Esophagus (tissue), 2 donors: Measurements from ENCODE around the gene MYO3B. TPM values are rescaled to one million over a fixed set of nuclear protein-coding genes. Genes with fewer than 3 reads are reported as not detected.

Source experiments
- H3K27ac ChIP-seq, 2 donors: one replicate each; pipeline ENCODE4 v1.5.1; 2013; ENCODE audit warnings: low read depth in 2 of 2, mild to moderate bottlenecking in 2 of 2, inconsistent platforms in 1 of 2, low read length in 1 of 2, moderate library complexity in 1 of 2
- H3K27me3 ChIP-seq, 2 donors: one replicate each; pipeline ENCODE4 v1.6.1; 2013; ENCODE audit warnings: low read length in 2 of 2, control low read depth in 1 of 2, mild to moderate bottlenecking in 1 of 2; ENCODE audit not compliant: insufficient read depth in 2 of 2, control insufficient read depth in 1 of 2
- H3K36me3 ChIP-seq, 2 donors: one replicate each; pipeline ENCODE4 v1.6.1; 2013; ENCODE audit warnings: low read length in 1 of 2; ENCODE audit not compliant: control insufficient read depth in 2 of 2, insufficient read depth in 2 of 2
- H3K4me1 ChIP-seq, 2 donors: one replicate each; pipeline ENCODE4 v1.6.1; 2013; ENCODE audit warnings: low read length in 1 of 2; ENCODE audit not compliant: control insufficient read depth in 2 of 2, insufficient read depth in 2 of 2
- H3K4me3 ChIP-seq, 2 donors: one replicate each; pipeline ENCODE4 v1.5.1; 2013; ENCODE audit warnings: low read length in 2 of 2, mild to moderate bottlenecking in 2 of 2, low read depth in 1 of 2, moderate library complexity in 1 of 2
- H3K9me3 ChIP-seq, 2 donors: one replicate each; pipeline ENCODE4 v1.6.1; 2013; ENCODE audit warnings: mild to moderate bottlenecking in 2 of 2, low read depth in 1 of 2, low read length in 1 of 2, moderate library complexity in 1 of 2; ENCODE audit not compliant: control insufficient read depth in 2 of 2, insufficient read depth in 1 of 2
- WGBS, 2 donors: extraction: QIAGEN DNeasy Blood & Tissue Kit; methylation state at CpG; one replicate each; pipeline ENCODE4 v1.1.7; 2013; 5-methylcytosine and 5-hydroxymethylcytosine counted together
- polyA plus RNA-seq, 2 donors: library from polyadenylated mRNA; stranded (reverse); fragments of 200-250 nt; gene quantifications; one replicate each; pipeline ENCODE4 v1.2.3, GENCODE V29; 2013
- donor health status: healthy with polysubstance abuse.
- donor health status: Bipolar disorder and iron deficiency.

The MYO3B gene
- polyA plus RNA-seq, 2 donors: 0.08 to 0.11 TPM

DNA sequence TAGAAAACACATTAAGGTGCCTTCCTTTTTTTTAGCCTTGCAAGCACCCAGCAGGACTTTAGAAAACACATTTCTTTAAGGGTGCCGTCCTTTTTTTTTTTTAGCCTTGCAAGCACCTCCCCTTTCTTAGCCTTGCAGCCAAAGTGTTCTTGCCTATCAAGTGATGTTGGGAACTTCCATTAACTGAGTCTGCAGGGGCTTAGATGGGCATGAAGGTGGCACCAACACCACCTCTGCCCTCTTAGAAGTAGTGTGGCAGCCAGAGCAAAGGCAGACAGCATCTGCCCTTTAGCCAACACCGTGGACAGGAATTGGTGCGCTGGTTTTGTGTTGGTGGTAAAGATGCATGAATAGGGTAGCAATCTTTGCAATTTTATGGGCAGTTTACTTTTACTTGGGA lies 325.6 kb downstream of the MYO3B start:
- Histone ChIP-seq H3K27ac (no peak overlapping the region), H3K4me1 (no peaks in the 10 kb centered on the region), H3K27me3 (no peaks in the 10 kb centered on the region), H3K4me3 (no peak overlapping the region), H3K9me3 (no peaks in the 10 kb centered on the region), H3K36me3 (no peaks in the 10 kb centered on the region)
- 62 to 66% methylated on average over 3 of the region's 3 CpGs for WGBS, 2 donors

DNA sequence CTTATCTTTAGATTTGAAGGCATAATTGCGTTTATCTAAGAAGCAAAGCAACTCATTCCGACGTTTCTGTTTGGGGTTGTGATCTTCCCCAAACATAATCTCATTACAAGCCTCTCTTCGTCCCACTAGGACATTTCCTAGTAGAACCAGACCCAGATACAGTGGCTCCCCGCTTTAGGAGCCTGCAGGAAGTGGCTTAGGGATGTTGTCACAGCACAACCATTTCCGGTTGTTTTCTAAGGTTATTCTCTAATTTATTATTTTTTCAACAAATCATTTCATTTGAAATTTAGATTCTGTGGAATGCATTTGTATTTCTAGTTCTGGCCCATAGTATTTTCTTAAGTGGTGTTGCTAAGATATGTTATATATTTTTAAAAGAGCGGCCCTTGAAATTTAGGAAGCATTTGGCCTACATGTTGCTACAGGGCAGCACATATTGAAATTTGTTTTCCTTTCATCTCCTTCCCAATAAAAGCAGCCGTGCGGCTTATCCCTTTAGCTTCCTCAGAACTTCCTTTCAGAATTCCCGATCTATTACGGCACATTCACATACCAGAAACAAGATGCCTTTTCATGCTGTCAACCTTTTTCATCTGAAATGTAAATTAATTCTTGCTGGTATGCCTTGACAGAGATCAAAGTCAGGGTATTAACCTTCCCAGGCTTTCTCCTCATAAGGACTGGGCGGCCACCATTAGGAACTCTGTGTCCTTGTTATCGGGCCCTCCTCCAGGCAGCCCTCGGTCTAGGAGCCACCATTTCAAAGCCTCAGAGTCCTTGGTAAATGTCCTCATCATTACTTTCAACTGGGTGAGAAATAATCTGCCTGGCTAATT lies 326.2 kb downstream of the MYO3B start:
- WGBS, 2 donors: 69 to 83% methylated on average over 14 of the region's 14 CpGs

DNA sequence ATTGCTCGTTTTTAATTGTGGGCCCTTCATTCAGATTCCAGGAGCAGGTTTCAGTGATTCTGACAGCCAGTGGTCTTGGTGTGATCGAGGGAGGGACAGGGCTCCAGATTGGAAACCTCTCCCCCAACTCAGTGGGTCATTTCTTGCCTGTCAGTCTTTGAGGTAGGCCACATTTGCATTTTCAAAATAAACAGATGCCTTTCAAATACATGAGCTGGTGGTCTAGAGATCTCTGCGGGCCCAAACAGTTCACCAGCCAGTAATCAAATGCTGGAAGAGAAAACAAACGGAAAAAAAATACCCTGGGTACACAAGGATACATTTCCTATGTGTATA lies 326.8 kb downstream of the MYO3B start:
- no peaks in the 10 kb centered on the region for H3K36me3 ChIP-seq
- no peaks in the 10 kb centered on the region for H3K9me3 ChIP-seq
- no peaks in the 10 kb centered on the region for H3K27me3 ChIP-seq
- H3K4me3 ChIP-seq: no peak overlapping the region
- no peaks in the 10 kb centered on the region for H3K4me1 ChIP-seq
- WGBS, 2 donors: 72 to 82% methylated on average over 4 of the region's 4 CpGs
- no peak overlapping the region for H3K27ac ChIP-seq

More for the DNA sequence above, 326.2 kb downstream of the MYO3B start:
- Histone ChIP-seq H3K4me1 (no peaks in the 10 kb centered on the region), H3K27ac (no peak overlapping the region), H3K4me3 (no peak overlapping the region), H3K9me3 (no peaks in the 10 kb centered on the region), H3K36me3 (no peaks in the 10 kb centered on the region), H3K27me3 (no peaks in the 10 kb centered on the region)

GRCh38 chr2:170505631-170506275 lies 327.8 kb downstream of the MYO3B start:
- Histone ChIP-seq H3K9me3 (no peaks in the 10 kb centered on the region), H3K4me3 (no peak overlapping the region), H3K4me1 (no peaks in the 10 kb centered on the region), H3K27ac (no peak overlapping the region), H3K27me3 (no peaks in the 10 kb centered on the region), H3K36me3 (no peaks in the 10 kb centered on the region)
- WGBS, 2 donors: 51 to 54% methylated on average over 6 of the region's 6 CpGs

DNA sequence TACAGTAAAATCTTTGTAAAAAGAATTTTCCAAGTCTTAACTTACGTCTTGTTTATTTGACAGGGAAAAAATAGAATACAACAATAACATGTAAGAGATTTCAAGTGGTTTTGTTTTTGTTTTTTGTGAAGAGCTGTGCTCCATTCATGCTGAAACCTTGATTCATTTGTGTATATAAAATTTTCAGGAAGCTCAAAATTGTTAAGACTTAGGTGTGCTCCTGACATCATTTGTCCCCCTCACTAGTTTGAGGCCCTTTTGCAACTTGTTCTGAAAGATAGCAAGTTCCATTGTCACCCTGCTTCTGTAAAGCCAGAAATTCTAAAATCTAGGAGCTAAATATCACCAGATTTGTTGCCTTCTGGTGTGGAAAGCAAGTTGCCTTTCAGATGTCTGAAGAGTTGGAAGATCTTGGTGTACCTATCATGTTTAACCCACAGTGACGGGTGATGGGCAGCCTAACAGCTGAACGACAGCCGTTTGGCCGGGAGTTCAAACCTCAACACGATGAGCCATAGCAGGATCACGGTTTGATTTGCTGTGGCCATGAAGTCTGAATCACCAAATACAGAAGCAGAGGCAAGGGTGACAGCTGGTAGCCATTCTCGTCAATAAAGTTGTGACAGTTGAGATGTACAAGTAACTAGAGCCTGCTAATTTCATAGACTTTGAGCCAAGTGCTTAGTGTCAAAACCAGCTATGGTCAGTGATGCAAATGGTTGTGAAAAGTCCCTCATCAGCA lies 331.7 kb downstream of the MYO3B start:
- H3K27ac ChIP-seq: no peak overlapping the region
- H3K36me3 ChIP-seq: no peaks in the 10 kb centered on the region
- H3K27me3 ChIP-seq: no peaks in the 10 kb centered on the region
- no peaks in the 10 kb centered on the region for H3K9me3 ChIP-seq
- no peaks in the 10 kb centered on the region for H3K4me1 ChIP-seq
- no peak overlapping the region for H3K4me3 ChIP-seq
- whole genome bisulfite sequencing, 2 donors: 76 to 86% methylated on average over 8 of the region's 8 CpGs

GRCh38 chr2:170512266-170512665 lies 334.3 kb downstream of the MYO3B start:
- no peaks in the 10 kb centered on the region for H3K36me3 ChIP-seq
- H3K27ac ChIP-seq: no peak overlapping the region
- no peaks in the 10 kb centered on the region for H3K9me3 ChIP-seq
- no peak overlapping the region for H3K4me3 ChIP-seq
- H3K4me1 ChIP-seq: no peaks in the 10 kb centered on the region
- WGBS, 2 donors: 45 to 51% methylated on average over 2 of the region's 2 CpGs
- no peaks in the 10 kb centered on the region for H3K27me3 ChIP-seq

GRCh38 chr2:170514140-170514539 lies 336.2 kb downstream of the MYO3B start:
- no peaks in the 10 kb centered on the region for H3K36me3 ChIP-seq
- H3K4me3 ChIP-seq: no peak overlapping the region
- no peak overlapping the region for H3K27ac ChIP-seq
- H3K27me3 ChIP-seq: no peaks in the 10 kb centered on the region
- WGBS, 2 donors: 52 to 62% methylated on average over 5 of the region's 5 CpGs
- H3K9me3 ChIP-seq: no peaks in the 10 kb centered on the region
- H3K4me1 ChIP-seq: no peaks in the 10 kb centered on the region

DNA sequence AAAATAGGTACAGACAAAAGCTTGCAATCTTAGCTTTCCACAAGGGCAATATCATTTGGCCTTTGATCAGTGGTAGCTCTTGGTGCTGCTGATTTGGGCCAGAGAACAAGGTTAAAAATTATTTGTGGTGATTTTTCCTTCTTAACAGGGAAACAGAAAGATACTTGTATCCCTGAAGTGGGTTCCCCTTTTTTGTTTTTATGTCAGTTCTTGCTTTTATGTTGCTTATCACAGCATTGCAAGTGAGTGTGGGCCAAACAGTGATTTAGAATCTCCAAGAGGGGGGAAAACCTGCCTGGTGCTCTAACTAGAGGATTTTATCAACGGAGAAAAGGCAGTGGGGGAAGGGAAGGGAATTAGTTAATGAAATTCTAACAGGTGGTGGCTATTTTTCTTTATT lies 339.6 kb downstream of the MYO3B start:
- no peak overlapping the region for H3K4me3 ChIP-seq
- H3K27me3 ChIP-seq: no peaks in the 10 kb centered on the region
- no peaks in the 10 kb centered on the region for H3K9me3 ChIP-seq
- H3K4me1 ChIP-seq: no peaks in the 10 kb centered on the region
- no peak overlapping the region for H3K27ac ChIP-seq
- no peaks in the 10 kb centered on the region for H3K36me3 ChIP-seq
- 71 to 72% methylated on average over 1 of the region's 1 CpG for WGBS, 2 donors

- Histone ChIP-seq H3K27ac (no peak overlapping the region), H3K27me3 (no peaks in the 10 kb centered on the region), H3K36me3 (no peaks in the 10 kb centered on the region), H3K4me3 (no peak overlapping the region), H3K9me3 (no peaks in the 10 kb centered on the region), H3K4me1 (no peaks in the 10 kb centered on the region)
- WGBS, 2 donors: 72 to 81% methylated on average over 2 of the region's 2 CpGs
Observed at GRCh38 chr2:170518911-170519310, 341.0 kb downstream of the MYO3B start.
